ENCODE results near the gene COL18A1. TPM values are rescaled to one million over a fixed set of nuclear protein-coding genes. Genes with fewer than 3 reads are reported as not detected.
"Not testable (repeated sequence)": the region's sequence is repeated elsewhere in the genome, so short reads cannot be mapped to it uniquely, and the experiment has no call there.

Gene COL18A1
- total RNA-seq, 1 experiment from 2014 or later, result 72.9 TPM

DNA sequence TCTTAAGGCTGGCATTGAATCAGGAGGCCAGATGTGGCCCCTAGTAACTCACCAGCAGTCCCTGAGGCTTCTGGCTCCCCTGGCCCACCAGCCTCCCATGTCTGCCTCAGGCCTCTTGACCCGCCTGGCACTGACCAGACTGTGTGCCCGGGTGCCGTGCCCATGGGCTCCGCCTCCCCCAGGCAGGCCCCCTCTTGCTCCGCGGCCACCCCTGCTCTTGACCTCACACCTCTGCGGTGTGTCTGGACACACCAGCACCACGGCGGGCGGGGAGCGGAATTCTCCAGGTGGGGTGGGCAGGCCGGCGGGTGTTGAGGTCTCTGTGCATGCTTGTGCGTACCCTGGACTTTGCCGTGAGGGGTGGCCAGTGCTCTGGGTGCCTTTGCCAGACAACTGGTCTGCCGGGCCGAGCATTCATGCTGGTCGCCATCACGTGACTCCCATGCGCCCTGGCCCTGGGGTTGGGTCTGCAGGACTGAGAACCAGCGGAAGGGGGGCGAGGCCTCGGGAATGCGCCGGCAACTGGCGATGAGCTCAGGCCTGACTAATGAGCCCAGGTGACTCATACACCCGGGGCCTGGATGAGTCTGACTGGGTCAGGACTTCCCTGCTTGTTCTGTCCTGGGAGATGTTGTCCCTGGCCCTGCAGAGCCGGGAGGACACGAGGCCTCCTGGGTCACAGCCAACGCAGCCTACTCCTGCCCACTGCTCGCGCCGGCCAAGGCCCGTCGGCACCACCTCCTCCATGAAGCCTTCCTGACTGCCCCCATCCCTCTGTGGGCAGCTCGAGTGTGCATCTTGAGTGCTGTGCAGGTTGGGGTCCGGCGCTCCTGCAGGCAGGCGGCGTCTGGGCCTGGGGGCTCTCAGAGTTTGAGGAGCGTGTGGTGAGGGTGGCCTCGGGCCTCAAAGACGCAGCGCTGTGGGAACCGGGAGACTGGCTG, 22.6 kb downstream of the COL18A1 start:
- DNase-seq (ENCODE audit: low spot score), result peak; percentile 100

- DNase-seq (ENCODE audit: low spot score), result no peak
Observed at GRCh38 chr21:45428534-45428933, 23.6 kb downstream of the COL18A1 start.

DNA sequence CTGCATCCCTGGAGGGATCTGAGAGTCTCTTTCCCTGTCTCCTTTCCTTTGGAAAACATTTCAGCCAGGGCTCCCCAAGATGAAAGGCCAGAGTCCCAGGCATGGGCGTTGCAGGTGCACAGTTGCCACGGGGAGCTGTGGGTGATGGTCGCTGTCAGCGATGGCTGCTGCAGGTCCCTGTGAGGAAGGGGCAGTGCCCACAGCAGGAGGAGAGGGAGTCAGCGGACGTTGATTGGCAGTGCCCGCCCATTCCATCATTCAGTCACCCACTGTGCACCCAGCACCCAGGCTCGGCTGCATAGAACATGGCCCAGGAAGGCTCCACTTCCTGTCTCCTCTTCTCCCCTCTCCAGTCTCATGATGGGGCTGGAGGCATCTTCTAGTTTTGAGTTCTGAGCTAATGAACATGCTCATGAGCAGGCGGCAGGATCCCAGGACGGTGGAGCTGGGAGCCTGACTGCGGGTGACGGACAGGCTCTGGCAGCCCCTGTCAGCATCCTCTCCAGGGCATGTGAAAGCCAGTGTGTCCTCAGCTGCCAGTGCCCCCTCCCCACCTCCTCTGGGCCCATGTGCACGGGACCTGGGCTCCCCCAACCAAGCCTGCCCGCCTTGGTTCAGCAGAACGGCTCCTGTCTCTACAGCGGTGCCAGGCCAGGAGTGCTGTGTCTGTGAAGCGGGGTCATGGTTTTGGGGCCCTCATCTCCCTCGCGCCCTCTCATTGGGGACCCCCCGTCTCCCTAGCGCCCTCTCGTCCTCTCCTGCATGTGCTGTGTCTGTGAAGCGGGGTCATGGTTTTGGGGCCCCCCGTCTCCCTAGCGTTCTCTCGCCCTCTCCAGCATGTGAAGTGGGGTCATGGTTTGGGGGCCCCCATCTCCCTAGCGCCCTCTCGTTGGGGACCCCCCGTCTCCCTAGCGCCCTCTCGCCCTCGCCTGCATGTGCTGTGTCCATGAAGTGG, 24.5 kb downstream of the COL18A1 start:
- no peak for DNase-seq (ENCODE audit: low spot score)

GRCh38 chr21:45430521-45431501, 25.8 kb downstream of the COL18A1 start:
- no peak for DNase-seq (ENCODE audit: low spot score)

- no peak for DNase-seq (ENCODE audit: low spot score)
Observed at GRCh38 chr21:45431781-45432572, 27.0 kb downstream of the COL18A1 start.

GRCh38 chr21:45432575-45433255, 27.8 kb downstream of the COL18A1 start:
- no peak for DNase-seq (ENCODE audit: low spot score)

- DNase-seq (ENCODE audit: low spot score), result no peak
Observed at GRCh38 chr21:45433301-45433700, 28.3 kb downstream of the COL18A1 start.

DNA sequence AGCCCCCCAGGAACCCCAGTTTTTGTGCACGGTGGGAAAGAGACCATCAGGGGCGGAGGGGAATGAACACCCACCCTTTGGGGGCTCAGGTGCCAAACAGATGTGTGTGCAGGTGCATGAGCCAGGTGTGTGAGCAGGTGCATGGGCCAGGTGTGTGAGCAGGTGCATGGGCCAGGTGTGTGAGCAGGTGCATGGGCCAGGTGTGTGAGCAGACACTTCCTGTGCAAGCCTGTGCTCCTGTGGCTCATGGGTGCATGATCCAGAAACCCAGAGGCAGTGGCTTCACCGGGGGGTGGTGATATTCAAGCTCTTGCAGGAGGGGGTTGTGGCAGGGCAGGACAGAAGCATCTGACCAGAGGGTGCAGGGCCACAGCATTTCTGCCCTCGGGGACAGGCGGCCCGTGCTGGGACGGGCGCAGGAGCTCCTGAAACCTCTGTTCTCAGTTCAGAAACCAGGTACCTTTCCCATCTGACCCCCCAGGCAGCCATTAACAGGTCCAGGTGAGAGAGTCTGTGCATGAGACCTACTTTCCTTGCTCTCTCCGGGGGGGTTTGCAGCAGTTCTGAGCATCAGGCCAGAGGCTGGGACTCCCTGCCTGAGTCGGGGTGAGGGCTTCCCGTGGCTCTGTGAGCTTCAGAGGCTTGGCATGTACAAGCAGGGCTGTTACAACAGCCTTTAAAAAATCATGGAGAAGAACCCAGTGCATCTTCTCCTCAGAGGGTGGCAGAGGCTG, 29.1 kb downstream of the COL18A1 start:
- no peak for DNase-seq (ENCODE audit: low spot score)

- no peak for DNase-seq (ENCODE audit: low spot score)
Observed at GRCh38 chr21:45434645-45435217, 29.8 kb downstream of the COL18A1 start.

DNA sequence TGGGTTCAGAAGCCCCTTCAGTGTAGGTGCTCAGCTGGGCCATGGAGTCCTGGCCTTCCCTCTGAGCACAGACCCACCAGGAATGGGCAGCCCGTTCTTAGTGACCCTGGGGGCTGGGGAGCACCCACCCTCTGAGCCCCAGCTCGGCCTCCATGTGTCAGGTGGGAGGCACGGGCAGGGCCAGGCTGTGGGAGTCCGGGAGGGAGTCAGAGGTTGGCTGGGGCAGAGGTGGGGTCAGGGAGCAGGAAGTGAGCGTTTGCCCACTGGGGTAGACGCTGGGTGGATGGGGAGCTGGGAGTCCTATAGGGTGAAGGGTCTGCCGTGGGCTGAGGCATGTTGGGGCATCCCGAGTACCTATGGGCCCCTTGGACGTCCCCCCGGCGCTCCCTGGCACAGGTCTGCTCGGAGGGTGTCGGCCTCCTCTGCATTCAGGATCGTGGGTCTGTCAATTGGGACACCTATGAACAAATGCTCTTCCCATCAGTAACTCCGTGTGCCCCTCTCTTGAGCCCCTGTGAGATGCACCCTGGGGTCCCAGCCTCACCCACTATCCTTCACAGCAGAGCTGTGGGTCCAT, 30.5 kb downstream of the COL18A1 start:
- no peak for DNase-seq (ENCODE audit: low spot score)

GRCh38 chr21:45436351-45437065, 31.5 kb downstream of the COL18A1 start:
- DNase-seq (ENCODE audit: low spot score), result no peak

GRCh38 chr21:45437844-45438243, 32.9 kb downstream of the COL18A1 start:
- DNase-seq (ENCODE audit: low spot score), result not testable (repeated sequence)

DNA sequence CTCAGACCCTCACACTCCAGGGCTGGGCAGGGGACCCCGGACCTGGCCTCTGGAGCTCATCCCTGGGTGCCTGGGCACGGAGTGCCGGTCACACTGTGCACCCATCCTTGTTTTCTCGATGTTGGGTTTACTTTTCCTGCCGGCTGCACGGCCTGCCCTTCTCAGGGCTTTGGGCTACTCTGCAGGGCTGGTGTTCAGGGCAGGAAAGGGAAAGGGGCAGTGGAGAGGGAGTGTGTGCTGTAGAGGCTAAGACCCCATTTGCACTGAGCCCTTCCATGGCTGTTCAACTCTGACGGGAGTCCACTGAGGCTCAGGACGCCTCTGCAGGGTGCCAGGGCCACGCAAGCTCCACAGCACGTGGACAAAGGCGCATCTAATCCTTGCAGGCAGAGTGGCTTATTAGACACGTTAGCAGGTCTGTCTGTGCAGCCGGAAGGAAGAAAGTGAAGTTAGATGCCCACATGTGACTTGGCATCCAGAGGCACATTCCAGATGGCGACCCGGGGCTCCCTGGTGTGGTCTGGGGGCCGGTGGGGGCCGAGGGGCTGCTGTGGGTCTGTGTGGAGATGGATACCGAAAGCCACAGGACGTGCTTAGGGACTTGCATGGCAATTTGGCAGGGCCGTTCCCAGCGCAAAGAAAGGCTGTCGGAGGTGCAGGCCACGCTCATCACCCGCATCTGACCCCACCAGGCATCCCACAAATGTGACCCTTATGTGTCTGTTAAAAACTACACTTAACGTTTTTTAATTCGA, 33.6 kb downstream of the COL18A1 start:
- no peak for DNase-seq (ENCODE audit: low spot score)

GRCh38 chr21:45439161-45439872, 34.4 kb downstream of the COL18A1 start:
- DNase-seq (ENCODE audit: low spot score), result peak; percentile 70

GRCh38 chr21:45439901-45440461, 35.0 kb downstream of the COL18A1 start:
- DNase-seq (ENCODE audit: low spot score), result no peak

All from A172 (cell line).